ENCODE results near the gene TAOK3. TPM values are rescaled to one million over a fixed set of nuclear protein-coding genes. Genes with fewer than 3 reads are reported as not detected.

Gene TAOK3
- total and polyA plus RNA-seq, 9 of the 15 experiments (the other 6 are each of a cell fraction or from before 2014, with no cell fraction given) = 24.3 to 83.5 (median 47.1) TPM

DNA sequence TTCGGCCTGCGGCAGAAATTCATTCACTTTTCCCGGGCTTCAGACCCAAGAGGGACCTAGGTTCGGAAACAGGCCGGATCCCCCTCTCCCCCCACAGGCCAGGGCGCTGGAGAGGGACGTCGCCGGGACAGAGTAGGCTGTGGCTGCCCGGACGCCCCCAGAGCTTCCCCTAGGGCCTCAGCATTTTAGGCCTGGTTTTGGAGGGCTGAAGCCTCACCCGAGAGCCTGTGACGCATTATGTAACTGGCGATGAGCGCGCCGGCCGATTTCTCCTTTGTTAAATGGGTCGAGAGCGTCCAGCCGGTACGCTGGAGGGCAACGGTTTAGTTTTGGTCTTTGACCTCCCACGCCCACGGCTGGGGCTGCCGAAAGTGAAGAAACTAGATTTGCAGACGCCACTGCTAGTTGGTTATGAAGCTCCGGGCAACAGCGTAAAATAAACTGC lies 236.1 kb downstream of the TAOK3 start (continued):
- TF ChIP-seq GABPB1 (CRISPR knock-in tag; IDR thresholded peaks at IDR 0.05) = no peak
- no peak for TF ChIP-seq SMARCE1 (IDR thresholded peaks at IDR 0.05)
- TF ChIP-seq CHD1 (IDR thresholded peaks at IDR 0.05; ENCODE audit: low read length) = no peak
- no peak for TF ChIP-seq YBX1 (IDR thresholded peaks at IDR 0.05)
- peak; percentile 27; the same call in 1 of the 2 replicates for TF ChIP-seq ZBTB7A (IDR thresholded peaks at IDR 0.05; ENCODE audit: borderline replicate concordance, control insufficient read depth, low read depth, low read length)
- TF ChIP-seq FOXM1 (IDR thresholded peaks at IDR 0.05; ENCODE audit: low read depth) = no peak
- TF ChIP-seq FOXM1 (CRISPR knock-in tag; IDR thresholded peaks at IDR 0.05; ENCODE audit: low read depth) = no peak
- no peak for TF ChIP-seq GABPA (tag; conservative IDR thresholded peaks at IDR 0.05; ENCODE audit: low read depth)
- no peak for TF ChIP-seq DMBX1 (CRISPR knock-in tag; IDR thresholded peaks at IDR 0.05; ENCODE audit: borderline replicate concordance)
- TF ChIP-seq ZBED1 (IDR thresholded peaks at IDR 0.05) = no peak
- peak; percentile 3; the same call in 1 of the 2 replicates for TF ChIP-seq ZFX (CRISPR knock-in tag; IDR thresholded peaks at IDR 0.05)
- TF ChIP-seq, protein P1, sequence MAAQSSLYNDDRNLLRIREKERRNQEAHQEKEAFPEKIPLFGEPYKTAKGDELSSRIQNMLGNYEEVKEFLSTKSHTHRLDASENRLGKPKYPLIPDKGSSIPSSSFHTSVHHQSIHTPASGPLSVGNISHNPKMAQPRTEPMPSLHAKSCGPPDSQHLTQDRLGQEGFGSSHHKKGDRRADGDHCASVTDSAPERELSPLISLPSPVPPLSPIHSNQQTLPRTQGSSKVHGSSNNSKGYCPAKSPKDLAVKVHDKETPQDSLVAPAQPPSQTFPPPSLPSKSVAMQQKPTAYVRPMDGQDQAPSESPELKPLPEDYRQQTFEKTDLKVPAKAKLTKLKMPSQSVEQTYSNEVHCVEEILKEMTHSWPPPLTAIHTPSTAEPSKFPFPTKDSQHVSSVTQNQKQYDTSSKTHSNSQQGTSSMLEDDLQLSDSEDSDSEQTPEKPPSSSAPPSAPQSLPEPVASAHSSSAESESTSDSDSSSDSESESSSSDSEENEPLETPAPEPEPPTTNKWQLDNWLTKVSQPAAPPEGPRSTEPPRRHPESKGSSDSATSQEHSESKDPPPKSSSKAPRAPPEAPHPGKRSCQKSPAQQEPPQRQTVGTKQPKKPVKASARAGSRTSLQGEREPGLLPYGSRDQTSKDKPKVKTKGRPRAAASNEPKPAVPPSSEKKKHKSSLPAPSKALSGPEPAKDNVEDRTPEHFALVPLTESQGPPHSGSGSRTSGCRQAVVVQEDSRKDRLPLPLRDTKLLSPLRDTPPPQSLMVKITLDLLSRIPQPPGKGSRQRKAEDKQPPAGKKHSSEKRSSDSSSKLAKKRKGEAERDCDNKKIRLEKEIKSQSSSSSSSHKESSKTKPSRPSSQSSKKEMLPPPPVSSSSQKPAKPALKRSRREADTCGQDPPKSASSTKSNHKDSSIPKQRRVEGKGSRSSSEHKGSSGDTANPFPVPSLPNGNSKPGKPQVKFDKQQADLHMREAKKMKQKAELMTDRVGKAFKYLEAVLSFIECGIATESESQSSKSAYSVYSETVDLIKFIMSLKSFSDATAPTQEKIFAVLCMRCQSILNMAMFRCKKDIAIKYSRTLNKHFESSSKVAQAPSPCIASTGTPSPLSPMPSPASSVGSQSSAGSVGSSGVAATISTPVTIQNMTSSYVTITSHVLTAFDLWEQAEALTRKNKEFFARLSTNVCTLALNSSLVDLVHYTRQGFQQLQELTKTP (IDR thresholded peaks at IDR 0.05; ENCODE audit: low read depth in 1 of 2, partially characterized antibody in 2 of 2) = no peak
- no peak for TF ChIP-seq YY1 (IDR thresholded peaks at IDR 0.05; ENCODE audit: borderline replicate concordance in 1 of 3, control insufficient read depth in 1 of 3, extremely low read depth in 1 of 3, insufficient read depth in 3 of 3, insufficient read length in 1 of 3, insufficient replicate concordance in 2 of 3, low read depth in 1 of 3, low read length in 2 of 3)
- TF ChIP-seq NFATC3 (IDR thresholded peaks at IDR 0.05) = no peak
- TF ChIP-seq MTA3 (IDR thresholded peaks at IDR 0.05; ENCODE audit: borderline replicate concordance) = no peak
- TF ChIP-seq, protein P2, sequence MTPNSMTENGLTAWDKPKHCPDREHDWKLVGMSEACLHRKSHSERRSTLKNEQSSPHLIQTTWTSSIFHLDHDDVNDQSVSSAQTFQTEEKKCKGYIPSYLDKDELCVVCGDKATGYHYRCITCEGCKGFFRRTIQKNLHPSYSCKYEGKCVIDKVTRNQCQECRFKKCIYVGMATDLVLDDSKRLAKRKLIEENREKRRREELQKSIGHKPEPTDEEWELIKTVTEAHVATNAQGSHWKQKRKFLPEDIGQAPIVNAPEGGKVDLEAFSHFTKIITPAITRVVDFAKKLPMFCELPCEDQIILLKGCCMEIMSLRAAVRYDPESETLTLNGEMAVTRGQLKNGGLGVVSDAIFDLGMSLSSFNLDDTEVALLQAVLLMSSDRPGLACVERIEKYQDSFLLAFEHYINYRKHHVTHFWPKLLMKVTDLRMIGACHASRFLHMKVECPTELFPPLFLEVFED (CRISPR knock-in tag; conservative IDR thresholded peaks at IDR 0.05) = no peak
- TF ChIP-seq TFAM (CRISPR knock-in tag; conservative IDR thresholded peaks at IDR 0.05) = no peak
- no peak for TF ChIP-seq ZNF121 (CRISPR knock-in tag; conservative IDR thresholded peaks at IDR 0.05)
- TF ChIP-seq, protein P3, sequence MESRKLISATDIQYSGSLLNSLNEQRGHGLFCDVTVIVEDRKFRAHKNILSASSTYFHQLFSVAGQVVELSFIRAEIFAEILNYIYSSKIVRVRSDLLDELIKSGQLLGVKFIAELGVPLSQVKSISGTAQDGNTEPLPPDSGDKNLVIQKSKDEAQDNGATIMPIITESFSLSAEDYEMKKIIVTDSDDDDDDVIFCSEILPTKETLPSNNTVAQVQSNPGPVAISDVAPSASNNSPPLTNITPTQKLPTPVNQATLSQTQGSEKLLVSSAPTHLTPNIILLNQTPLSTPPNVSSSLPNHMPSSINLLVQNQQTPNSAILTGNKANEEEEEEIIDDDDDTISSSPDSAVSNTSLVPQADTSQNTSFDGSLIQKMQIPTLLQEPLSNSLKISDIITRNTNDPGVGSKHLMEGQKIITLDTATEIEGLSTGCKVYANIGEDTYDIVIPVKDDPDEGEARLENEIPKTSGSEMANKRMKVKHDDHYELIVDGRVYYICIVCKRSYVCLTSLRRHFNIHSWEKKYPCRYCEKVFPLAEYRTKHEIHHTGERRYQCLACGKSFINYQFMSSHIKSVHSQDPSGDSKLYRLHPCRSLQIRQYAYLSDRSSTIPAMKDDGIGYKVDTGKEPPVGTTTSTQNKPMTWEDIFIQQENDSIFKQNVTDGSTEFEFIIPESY (CRISPR knock-in tag; IDR thresholded peaks at IDR 0.05) = no peak
- peak; percentile 15 for TF ChIP-seq SAP30 (IDR thresholded peaks at IDR 0.05; ENCODE audit: borderline replicate concordance, insufficient read depth, low read depth, low read length, poor library complexity, severe bottlenecking)
- no peak for TF ChIP-seq NR1H2 (CRISPR knock-in tag; IDR thresholded peaks at IDR 0.05)

All from K562 (cell line).